ENCODE results near the gene CGB3.
"Not testable (repeated sequence)": the region's sequence is repeated elsewhere in the genome, so short reads cannot be mapped to it uniquely, and the experiment has no call there.

Gene CGB3

DNA sequence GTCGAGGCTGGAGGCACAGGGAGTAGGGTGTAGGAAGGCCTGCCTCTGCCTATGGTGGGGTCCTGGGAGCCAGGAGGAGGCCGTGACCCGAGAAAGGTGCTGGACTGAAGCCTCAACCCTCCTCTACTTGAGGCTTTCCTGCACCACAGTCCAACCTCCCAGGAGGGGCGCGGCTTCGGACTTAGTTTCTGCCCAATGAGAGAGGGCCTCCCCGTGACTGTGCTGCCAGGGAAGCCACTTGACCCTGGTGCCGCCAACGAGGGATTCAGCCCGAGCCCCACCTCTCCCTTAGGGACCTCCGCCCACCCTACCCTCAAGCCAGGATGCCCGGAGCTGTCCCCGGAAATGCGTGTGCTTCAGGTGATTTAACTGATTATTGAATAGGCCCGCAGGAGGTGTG, at the start of gene CGB3:
CGB3 (minus strand) TSS at position 101 of the 400 bp plus-strand sequence. CDS start 362 bp downstream, outside the sequence.
- H3K27ac ChIP-seq, result not testable (repeated sequence)

GRCh38 chr19:49071860-49072547, 47.9 kb upstream of the CGB3 start:
- H3K27ac ChIP-seq, result no peak overlapping the region
- TF ChIP-seq, protein P1, sequence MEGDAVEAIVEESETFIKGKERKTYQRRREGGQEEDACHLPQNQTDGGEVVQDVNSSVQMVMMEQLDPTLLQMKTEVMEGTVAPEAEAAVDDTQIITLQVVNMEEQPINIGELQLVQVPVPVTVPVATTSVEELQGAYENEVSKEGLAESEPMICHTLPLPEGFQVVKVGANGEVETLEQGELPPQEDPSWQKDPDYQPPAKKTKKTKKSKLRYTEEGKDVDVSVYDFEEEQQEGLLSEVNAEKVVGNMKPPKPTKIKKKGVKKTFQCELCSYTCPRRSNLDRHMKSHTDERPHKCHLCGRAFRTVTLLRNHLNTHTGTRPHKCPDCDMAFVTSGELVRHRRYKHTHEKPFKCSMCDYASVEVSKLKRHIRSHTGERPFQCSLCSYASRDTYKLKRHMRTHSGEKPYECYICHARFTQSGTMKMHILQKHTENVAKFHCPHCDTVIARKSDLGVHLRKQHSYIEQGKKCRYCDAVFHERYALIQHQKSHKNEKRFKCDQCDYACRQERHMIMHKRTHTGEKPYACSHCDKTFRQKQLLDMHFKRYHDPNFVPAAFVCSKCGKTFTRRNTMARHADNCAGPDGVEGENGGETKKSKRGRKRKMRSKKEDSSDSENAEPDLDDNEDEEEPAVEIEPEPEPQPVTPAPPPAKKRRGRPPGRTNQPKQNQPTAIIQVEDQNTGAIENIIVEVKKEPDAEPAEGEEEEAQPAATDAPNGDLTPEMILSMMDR (conservative IDR thresholded peaks at IDR 0.05), result no peak
- TF ChIP-seq ZFX (IDR thresholded peaks at IDR 0.05), result no peak

DNA sequence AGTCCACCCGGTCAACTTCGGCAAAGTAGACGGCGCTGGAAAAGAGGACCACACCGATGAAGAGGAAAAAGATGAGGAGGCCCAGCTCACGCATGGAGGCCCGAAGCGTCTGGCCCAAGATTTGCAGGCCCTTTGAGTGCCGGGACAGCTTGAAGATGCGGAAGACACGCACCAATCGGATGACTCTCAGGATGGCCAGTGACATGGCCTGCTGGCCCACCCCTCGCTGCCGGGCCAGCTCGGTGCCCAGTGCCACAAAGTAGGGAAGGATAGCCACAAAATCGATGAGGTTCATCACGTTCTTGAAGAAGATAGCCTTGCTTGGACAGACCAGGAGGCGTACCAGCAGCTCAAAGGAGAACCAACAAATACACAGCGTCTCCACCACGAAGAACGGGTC, 46.3 kb upstream of the CGB3 start:
- no peak overlapping the region for H3K27ac ChIP-seq

DNA sequence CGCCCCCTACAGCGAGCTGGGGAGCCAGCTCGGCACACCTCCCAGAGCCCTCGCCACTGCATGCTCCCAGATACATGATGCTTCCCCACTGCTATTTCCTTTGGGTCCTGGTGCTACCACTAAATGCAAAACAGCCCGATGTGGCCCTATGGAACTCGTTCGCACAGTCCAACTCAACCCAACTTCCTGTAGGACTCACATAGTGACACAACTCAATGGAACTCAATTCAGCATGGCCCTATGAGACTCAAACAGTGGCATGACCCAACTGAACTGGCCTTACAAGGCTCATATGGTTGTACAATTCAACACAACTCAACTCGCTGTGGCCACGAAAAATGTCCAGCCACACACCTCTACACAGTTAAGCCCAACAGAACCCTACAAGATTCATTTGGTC, 44.9 kb upstream of the CGB3 start:
- no peak overlapping the region for H3K27ac ChIP-seq
- TF ChIP-seq, protein P1 (conservative IDR thresholded peaks at IDR 0.05), result no peak
- TF ChIP-seq ZFX (IDR thresholded peaks at IDR 0.05), result no peak

More for the DNA sequence above, 46.3 kb upstream of the CGB3 start:
- no peak for TF ChIP-seq ZFX (IDR thresholded peaks at IDR 0.05)
- TF ChIP-seq, protein P1 (conservative IDR thresholded peaks at IDR 0.05), result no peak

- TF ChIP-seq ZFX (IDR thresholded peaks at IDR 0.05), result no peak
- TF ChIP-seq, protein P1 (conservative IDR thresholded peaks at IDR 0.05), result no peak
- no peak overlapping the region for H3K27ac ChIP-seq
Measured at GRCh38 chr19:49067554-49067953, 43.4 kb upstream of the CGB3 start.

- TF ChIP-seq ZFX (IDR thresholded peaks at IDR 0.05), result no peak
- TF ChIP-seq, protein P1 (conservative IDR thresholded peaks at IDR 0.05), result no peak
- H3K27ac ChIP-seq, result no peak overlapping the region
Measured at GRCh38 chr19:49065905-49066512, 41.9 kb upstream of the CGB3 start.

GRCh38 chr19:49064768-49065611, 40.9 kb upstream of the CGB3 start, which contains the start of gene NTF4:
NTF4 (minus strand) TSS chr19:49064818; CDS start chr19:49061997, 2,821 bp downstream.
- peak within 1 kb of the TSS; percentile 29; the same call in 1 of the 2 replicates for H3K27ac ChIP-seq
- TF ChIP-seq, protein P1 (conservative IDR thresholded peaks at IDR 0.05), result no peak
- TF ChIP-seq ZFX (IDR thresholded peaks at IDR 0.05), result no peak
